ENCODE results near the gene MAP7D3.

The MAP7D3 gene

GRCh38 chrX:136176399-136176825, 74.8 kb downstream of the MAP7D3 start:
- H3K9me2 ChIP-seq (replicated peaks; ENCODE audit: insufficient read depth, low read length), result no peaks in the 10 kb centered on the region
- no peaks in the 10 kb centered on the region for H3K9me3 ChIP-seq (ENCODE audit: insufficient read depth, low read length)
- H3K79me2 ChIP-seq (ENCODE audit: insufficient read depth, low read length), result no peaks in the 10 kb centered on the region
- H3K27ac ChIP-seq (ENCODE audit: low read depth, low read length), result no peak overlapping the region
- H3F3A ChIP-seq (ENCODE audit: insufficient read depth), result no peaks in the 10 kb centered on the region
- H3K9ac ChIP-seq (ENCODE audit: low read length), result no peak overlapping the region
- H2AFZ ChIP-seq (ENCODE audit: low read depth, low read length, severe bottlenecking), result no peak overlapping the region
- H3K4me2 ChIP-seq (ENCODE audit: low read depth, low read length, poor library complexity, severe bottlenecking), result no peak overlapping the region
- no peaks in the 10 kb centered on the region for H3K36me3 ChIP-seq (ENCODE audit: low read length)
- H3K27me3 ChIP-seq (ENCODE audit: low read length), result no peaks in the 10 kb centered on the region
- no peak for TF ChIP-seq CTCF (IDR thresholded peaks at IDR 0.05; ENCODE audit: insufficient read depth, low read length, poor library complexity, severe bottlenecking)
- TF ChIP-seq EZH2phosphoT487 (conservative IDR thresholded peaks at IDR 0.05; ENCODE audit: low read length), result no peak
- H3K4me3 ChIP-seq (ENCODE audit: insufficient read depth, low read length, poor library complexity, severe bottlenecking), result no peak overlapping the region
- H4K20me1 ChIP-seq (ENCODE audit: low read depth, low read length), result no peaks in the 10 kb centered on the region

GRCh38 chrX:136171420-136171819, 79.8 kb downstream of the MAP7D3 start:
- no peak overlapping the region for H3K4me3 ChIP-seq (ENCODE audit: insufficient read depth, low read length, poor library complexity, severe bottlenecking)
- H3K36me3 ChIP-seq (ENCODE audit: low read length), result no peaks in the 10 kb centered on the region
- H3K27me3 ChIP-seq (ENCODE audit: low read length), result no peaks in the 10 kb centered on the region
- H4K20me1 ChIP-seq (ENCODE audit: low read depth, low read length), result no peaks in the 10 kb centered on the region
- H3F3A ChIP-seq (ENCODE audit: insufficient read depth), result no peaks in the 10 kb centered on the region
- H3K27ac ChIP-seq (ENCODE audit: low read depth, low read length), result no peak overlapping the region
- no peak overlapping the region for H3K4me2 ChIP-seq (ENCODE audit: low read depth, low read length, poor library complexity, severe bottlenecking)
- no peaks in the 10 kb centered on the region for H3K79me2 ChIP-seq (ENCODE audit: insufficient read depth, low read length)
- TF ChIP-seq CTCF (IDR thresholded peaks at IDR 0.05; ENCODE audit: insufficient read depth, low read length, poor library complexity, severe bottlenecking), result no peak
- TF ChIP-seq EZH2phosphoT487 (conservative IDR thresholded peaks at IDR 0.05; ENCODE audit: low read length), result no peak
- no peak overlapping the region for H2AFZ ChIP-seq (ENCODE audit: low read depth, low read length, severe bottlenecking)
- no peaks in the 10 kb centered on the region for H3K9me3 ChIP-seq (ENCODE audit: insufficient read depth, low read length)
- no peaks in the 10 kb centered on the region for H3K9me2 ChIP-seq (replicated peaks; ENCODE audit: insufficient read depth, low read length)
- H3K9ac ChIP-seq (ENCODE audit: low read length), result no peak overlapping the region

- no peak overlapping the region for H3K9ac ChIP-seq (ENCODE audit: low read length)
- H3K27ac ChIP-seq (ENCODE audit: low read depth, low read length), result no peak overlapping the region
- H3K27me3 ChIP-seq (ENCODE audit: low read length), result no peaks in the 10 kb centered on the region
- H3K36me3 ChIP-seq (ENCODE audit: low read length), result no peaks in the 10 kb centered on the region
- no peaks in the 10 kb centered on the region for H3F3A ChIP-seq (ENCODE audit: insufficient read depth)
- H3K9me3 ChIP-seq (ENCODE audit: insufficient read depth, low read length), result no peaks in the 10 kb centered on the region
- no peaks in the 10 kb centered on the region for H4K20me1 ChIP-seq (ENCODE audit: low read depth, low read length)
- no peak overlapping the region for H2AFZ ChIP-seq (ENCODE audit: low read depth, low read length, severe bottlenecking)
- no peaks in the 10 kb centered on the region for H3K9me2 ChIP-seq (replicated peaks; ENCODE audit: insufficient read depth, low read length)
- no peak for TF ChIP-seq EZH2phosphoT487 (conservative IDR thresholded peaks at IDR 0.05; ENCODE audit: low read length)
- TF ChIP-seq CTCF (IDR thresholded peaks at IDR 0.05; ENCODE audit: insufficient read depth, low read length, poor library complexity, severe bottlenecking), result no peak
- no peak overlapping the region for H3K4me3 ChIP-seq (ENCODE audit: insufficient read depth, low read length, poor library complexity, severe bottlenecking)
- no peaks in the 10 kb centered on the region for H3K79me2 ChIP-seq (ENCODE audit: insufficient read depth, low read length)
- no peak overlapping the region for H3K4me2 ChIP-seq (ENCODE audit: low read depth, low read length, poor library complexity, severe bottlenecking)
Measured at GRCh38 chrX:136170139-136170800, 80.9 kb downstream of the MAP7D3 start.
